T-cell (primary cell): ENCODE data around the gene PHF10. TPM values are rescaled to one million over a fixed set of nuclear protein-coding genes. Genes with fewer than 3 reads are reported as not detected.

Experiments
- ATAC-seq, 4 experiments: fragments of 200-7000 bp in 3 of 4; fragments of 150-1000 bp in 1 of 4; cut with Tn5 transposase; replicated peaks in 1 of 4; 1 replicate in 3 of 4; 2 replicates in 1 of 4; pipeline ENCODE4 v1.10.0; 2021; ENCODE audit warnings: moderate library complexity in 3 of 4, mild to moderate bottlenecking in 2 of 4, moderate number of reproducible peaks in 1 of 4
- CTCF ChIA-PET, 2 donors: fragments of 300-600 bp; sonication (Branson Sonifier 250); formaldehyde crosslinking; loops; one replicate each; lab custom pipeline; 2022; ENCODE audit warnings: antibody characterized with exemption in 2 of 2; lab: Charles Lee
- POLR2A ChIA-PET, 2 donors: fragments of 300-600 bp; sonication (Branson Sonifier 250); formaldehyde crosslinking; loops; one replicate each; lab custom pipeline; 2022; ENCODE audit warnings: antibody characterized with exemption in 2 of 2; lab: Charles Lee
- DNase-seq, 35 experiments: peaks; one replicate each; pipeline versions ENCODE4 v3.0.0 to v3.0.0-alpha.2; 2013 to 2023
- H3K27ac ChIP-seq: one replicate; pipeline ENCODE4 v1.5.1; 2013; ENCODE audit warnings: low read length
- H3K27me3 ChIP-seq, 2 experiments: replicated peaks in 1 of 2; 1 replicate in 1 of 2; 2 replicates in 1 of 2; pipeline versions ENCODE4 v1.6.1 to v1.7.0; 2013; ENCODE audit warnings: low read length in 1 of 2, mixed read lengths in 1 of 2; ENCODE audit not compliant: control insufficient read depth in 2 of 2, insufficient read depth in 2 of 2; ENCODE audit errors: extremely low read depth in 1 of 2
- H3K36me3 ChIP-seq, 2 donors: 1 replicate in 1 of 2; 2 replicates in 1 of 2; pipeline versions ENCODE4 v1.6.1 to v1.7.0; 2013; ENCODE audit warnings: low read length in 1 of 2; ENCODE audit not compliant: control insufficient read depth in 2 of 2, insufficient read depth in 1 of 2; ENCODE audit errors: extremely low read depth in 1 of 2
- H3K4me1 ChIP-seq, 2 experiments: 1 replicate in 1 of 2; 2 replicates in 1 of 2; pipeline versions ENCODE4 v1.6.1 to v1.7.0; 2013; ENCODE audit warnings: low read length in 2 of 2, mixed read lengths in 1 of 2; ENCODE audit not compliant: insufficient read depth in 2 of 2, control insufficient read depth in 1 of 2; ENCODE audit errors: extremely low read depth in 1 of 2
- H3K4me3 ChIP-seq, 2 donors: 1 replicate in 1 of 2; 2 replicates in 1 of 2; pipeline versions ENCODE4 v1.5.1 to v1.7.0; 2013; ENCODE audit warnings: mild to moderate bottlenecking in 2 of 2, low read length in 1 of 2, moderate library complexity in 1 of 2; ENCODE audit not compliant: control insufficient read depth in 1 of 2; ENCODE audit errors: extremely low read depth in 1 of 2
- H3K9me3 ChIP-seq: 2 replicates; pipeline ENCODE4 v1.7.0; 2013
- H3K27ac Mint-ChIP-seq, 2 donors: one replicate each; pipeline ENCODE4 v1.8.0; 2020 to 2021; ENCODE audit warnings: mild to moderate bottlenecking in 2 of 2, mixed read lengths in 2 of 2
- H3K27me3 Mint-ChIP-seq, 2 donors: one replicate each; pipeline ENCODE4 v1.8.0; 2021 to 2022; ENCODE audit warnings: mixed read lengths in 2 of 2
- H3K36me3 Mint-ChIP-seq: one replicate; pipeline ENCODE4 v1.8.0; 2021; ENCODE audit warnings: mixed read lengths
- H3K4me1 Mint-ChIP-seq, 3 donors: one replicate each; pipeline ENCODE4 v1.8.0; 2020 to 2022; ENCODE audit warnings: mixed read lengths in 3 of 3, mild to moderate bottlenecking in 1 of 3
- H3K4me3 Mint-ChIP-seq, 3 donors: one replicate each; pipeline ENCODE4 v1.8.0; 2020 to 2022; ENCODE audit warnings: mild to moderate bottlenecking in 3 of 3, mixed read lengths in 3 of 3, moderate library complexity in 3 of 3
- H3K9me3 Mint-ChIP-seq, 3 donors: one replicate each; pipeline ENCODE4 v1.8.0; 2020 to 2022; ENCODE audit warnings: mixed read lengths in 3 of 3
- WGBS: methylation state at CpG from one replicate; pipeline ENCODE4 v1.1.5; 2013; ENCODE audit warnings: missing lambda C conversion rate; ENCODE audit not compliant: insufficient coverage; 5-methylcytosine and 5-hydroxymethylcytosine counted together
- total RNA-seq, 35 experiments: library from RNA in 6 of 35; stranded (reverse) in 6 of 35; fragments of 120-200 nt in 1 of 35; gene quantifications; one replicate each; pipeline versions ENCODE4 v1.2.1 to v1.2.4 and lab custom pipeline; 2013 to 2026

PHF10 gene
- total RNA-seq, 5 donors from 2014 or later (not counting 1 experiment from before 2014, with no cell fraction given) = 77.8 to 94.1 (median 85.5) TPM

DNA sequence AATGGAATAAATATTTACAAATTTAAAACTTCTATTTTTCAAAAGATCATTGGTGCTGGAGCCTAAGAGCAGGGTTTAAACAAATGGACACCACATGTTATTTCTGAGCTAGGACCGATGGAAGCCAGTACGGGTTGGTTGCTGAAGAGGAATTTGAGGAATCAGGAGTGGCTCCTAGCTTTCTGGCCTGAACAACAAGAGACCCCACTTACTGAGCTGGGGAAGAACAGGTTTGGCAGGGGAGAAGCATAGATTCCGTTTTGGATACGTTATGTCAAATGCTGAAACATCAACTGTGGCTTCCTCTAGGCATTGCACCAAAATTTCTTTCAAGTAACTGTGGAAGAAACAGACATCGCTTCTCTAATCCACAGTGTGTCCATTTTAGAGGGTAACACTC, 29.2 kb downstream of the PHF10 start:
- DNase-seq (no peak), ATAC-seq (no peak)
- Histone ChIP-seq H3K36me3 (no peaks in the 10 kb centered on the region), H3K4me1 (peaks cover under 1 to 1% of the 10 kb centered on the region in 2 experiments), H3K9me3 (no peaks in the 10 kb centered on the region), H3K27me3 (no peaks in the 10 kb centered on the region), H3K4me3 (no peak overlapping the region), H3K27ac (no peak overlapping the region)
- Mint-ChIP-seq H3K4me3 (no peak overlapping the region), H3K36me3 (peaks cover 35% of the 10 kb centered on the region), H3K9me3 (peaks cover 4 to 11% (median 9%) of the 10 kb centered on the region in 3 donors), H3K27ac (no peak overlapping the region), H3K4me1 (peaks cover 13 to 21% (median 21%) of the 10 kb centered on the region in 3 donors), H3K27me3 (no peaks in the 10 kb centered on the region)
- ChIA-PET POLR2A (no interaction called here), CTCF (no interaction called here)
- 97% methylated on average over 4 of the region's 5 CpGs for WGBS

- H3K4me3 ChIP-seq = no peak overlapping the region
- POLR2A ChIA-PET = no interaction called here
- DNase-seq (no peak), ATAC-seq (no peak)
- H3K4me1 ChIP-seq = no peaks in the 10 kb centered on the region
- H3K27ac Mint-ChIP-seq = no peak overlapping the region
- peaks cover 0 to 6% (median 6%) of the 10 kb centered on the region in 3 donors for H3K4me1 Mint-ChIP-seq
- H3K27me3 Mint-ChIP-seq = no peaks in the 10 kb centered on the region
- H3K9me3 ChIP-seq = no peaks in the 10 kb centered on the region
- CTCF ChIA-PET = no interaction called here
- H3K36me3 ChIP-seq = peaks cover 2 to 4% of the 10 kb centered on the region in 2 donors
- no peaks in the 10 kb centered on the region for H3K27me3 ChIP-seq
- no peak overlapping the region for H3K4me3 Mint-ChIP-seq
- peaks cover 4 to 14% (median 9%) of the 10 kb centered on the region in 3 donors for H3K9me3 Mint-ChIP-seq
- peaks cover 55% of the 10 kb centered on the region for H3K36me3 Mint-ChIP-seq
- WGBS = 95% methylated on average over 3 of the region's 3 CpGs
- no peak overlapping the region for H3K27ac ChIP-seq
Measured at GRCh38 chr6:169692516-169692915, 31.8 kb downstream of the PHF10 start.

DNA sequence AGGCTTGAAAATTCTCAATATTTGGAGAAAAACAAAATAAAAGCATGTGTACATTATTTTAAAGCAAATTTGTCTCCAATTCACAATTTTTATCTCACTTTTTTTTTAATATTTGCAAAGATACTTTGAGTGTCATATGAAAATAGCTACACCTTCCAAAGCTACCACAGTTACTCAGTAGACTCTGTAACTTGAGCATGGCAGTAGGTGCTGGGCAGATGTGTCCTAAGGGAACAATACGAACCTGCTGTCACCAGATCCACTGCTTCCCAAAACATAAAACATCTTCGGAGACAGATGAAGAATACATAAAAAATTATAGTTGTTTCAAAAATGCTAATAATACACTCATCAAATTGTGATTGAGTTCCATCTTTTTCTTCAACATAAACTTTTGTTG, 33.0 kb downstream of the PHF10 start:
- Histone ChIP-seq H3K4me3 (no peak overlapping the region), H3K4me1 (no peaks in the 10 kb centered on the region), H3K27ac (no peak overlapping the region), H3K9me3 (no peaks in the 10 kb centered on the region), H3K27me3 (no peaks in the 10 kb centered on the region), H3K36me3 (peaks cover 4 to 8% of the 10 kb centered on the region in 2 donors)
- ChIA-PET POLR2A (interaction anchor here in 1 of 2 donors (0.7 kb wide), 1 partner anchor 31 kb away, joined by 4 read pairs; no protein-coding TSS in a partner anchor), CTCF (no interaction called here)
- Mint-ChIP-seq H3K9me3 (peaks cover 9 to 23% (median 10%) of the 10 kb centered on the region in 3 donors), H3K4me1 (peaks cover 0 to 6% (median 6%) of the 10 kb centered on the region in 3 donors), H3K27me3 (no peaks in the 10 kb centered on the region), H3K4me3 (no peak overlapping the region), H3K36me3 (peaks cover 67% of the 10 kb centered on the region), H3K27ac (no peak overlapping the region)
- ATAC-seq (no peak), DNase-seq (no peak)
- no CpG with 5 or more reads among the region's 2 CpGs for WGBS

DNA sequence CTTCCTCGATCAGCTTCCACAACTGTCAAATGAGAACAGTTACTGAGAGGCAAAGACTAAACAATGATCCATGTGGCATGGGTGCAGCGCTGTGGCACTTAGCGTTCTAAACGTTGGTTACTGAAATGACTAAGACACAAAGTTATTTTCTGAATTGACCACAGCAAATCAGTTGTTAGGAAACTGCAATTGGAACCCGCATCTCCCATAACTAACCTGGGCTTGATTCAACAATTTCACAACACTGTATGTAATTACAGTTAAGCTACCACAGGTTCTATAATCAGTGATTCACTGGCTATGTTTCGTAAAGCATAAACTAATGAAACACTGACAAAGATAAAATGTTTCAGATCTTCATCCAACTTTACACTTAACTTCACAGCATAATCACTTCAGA, 35.0 kb downstream of the PHF10 start:
- Histone ChIP-seq H3K4me1 (no peaks in the 10 kb centered on the region), H3K36me3 (peaks cover 4 to 8% of the 10 kb centered on the region in 2 donors), H3K27ac (no peak overlapping the region), H3K4me3 (no peak overlapping the region), H3K27me3 (no peaks in the 10 kb centered on the region), H3K9me3 (peaks cover 4% of the 10 kb centered on the region)
- H3K27ac Mint-ChIP-seq = no peak overlapping the region
- POLR2A ChIA-PET = no interaction called here
- no peak for ATAC-seq
- H3K27me3 Mint-ChIP-seq = no peaks in the 10 kb centered on the region
- H3K4me3 Mint-ChIP-seq = no peak overlapping the region
- peaks cover 0 to 6% (median 6%) of the 10 kb centered on the region in 3 donors for H3K4me1 Mint-ChIP-seq
- CTCF ChIA-PET = no interaction called here
- H3K9me3 Mint-ChIP-seq = peaks cover 15 to 38% (median 16%) of the 10 kb centered on the region in 3 donors
- DNase-seq = no peak
- WGBS = 79% methylated on average over 6 of the region's 6 CpGs
- H3K36me3 Mint-ChIP-seq = peaks cover 71% of the 10 kb centered on the region

- Mint-ChIP-seq H3K27me3 (no peaks in the 10 kb centered on the region), H3K27ac (no peak overlapping the region), H3K4me1 (peaks cover 2 to 12% (median 4%) of the 10 kb centered on the region in 3 donors), H3K4me3 (no peak overlapping the region), H3K9me3 (peaks cover 13 to 37% (median 15%) of the 10 kb centered on the region in 3 donors), H3K36me3 (peaks cover 85% of the 10 kb centered on the region)
- ChIA-PET POLR2A (interaction anchor here in 1 of 2 donors (0.6 kb wide), 1 partner anchor 67 kb away, joined by 3 read pairs; no protein-coding TSS in a partner anchor), CTCF (no interaction called here)
- Histone ChIP-seq H3K4me3 (no peak overlapping the region), H3K9me3 (peaks cover 4% of the 10 kb centered on the region), H3K36me3 (peaks cover 4 to 8% of the 10 kb centered on the region in 2 donors), H3K27ac (no peak overlapping the region), H3K4me1 (no peaks in the 10 kb centered on the region), H3K27me3 (no peaks in the 10 kb centered on the region)
- no peak for ATAC-seq
- no peak for DNase-seq
- no CpG with 5 or more reads among the region's 2 CpGs for WGBS
Measured at GRCh38 chr6:169685860-169686259, 38.4 kb downstream of the PHF10 start.

DNA sequence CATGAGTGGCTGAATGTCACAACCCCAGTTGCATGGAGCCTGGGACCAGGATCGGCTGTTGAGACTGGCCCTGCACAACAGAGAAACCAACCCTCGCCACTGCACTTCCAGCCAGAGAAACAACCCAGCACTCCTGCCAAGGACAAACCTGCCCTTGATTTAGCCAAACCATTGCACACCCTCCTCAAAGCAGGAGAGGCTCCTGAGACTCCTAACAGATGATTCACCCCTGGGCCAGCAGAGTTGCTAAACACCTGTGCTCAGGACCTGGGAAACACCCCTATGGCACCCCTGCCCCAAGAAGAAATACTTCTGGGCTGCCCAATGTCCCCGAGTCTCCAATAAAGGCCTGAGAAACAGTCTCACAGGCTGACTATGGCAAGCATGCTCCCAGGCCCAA, 40.2 kb downstream of the PHF10 start:
- H3K9me3 ChIP-seq = peaks cover 4% of the 10 kb centered on the region
- no peaks in the 10 kb centered on the region for H3K4me1 ChIP-seq
- H3K27ac Mint-ChIP-seq = no peak overlapping the region
- WGBS = 100% methylated on average over 3 of the region's 3 CpGs
- H3K27me3 ChIP-seq = no peaks in the 10 kb centered on the region
- no peak for ATAC-seq
- H3K4me3 Mint-ChIP-seq = no peak overlapping the region
- no peak for DNase-seq
- no peak overlapping the region for H3K4me3 ChIP-seq
- H3K9me3 Mint-ChIP-seq = peaks cover 15 to 42% (median 19%) of the 10 kb centered on the region in 3 donors
- ChIA-PET POLR2A (interaction anchor here in 1 of 2 donors (0.6 kb wide), 1 partner anchor 69 kb away, joined by 3 read pairs; no protein-coding TSS in a partner anchor), CTCF (no interaction called here)
- peaks cover 0 to 6% (median 2%) of the 10 kb centered on the region in 3 donors for H3K4me1 Mint-ChIP-seq
- peaks cover 0 to 8% of the 10 kb centered on the region in 2 donors for H3K36me3 ChIP-seq
- H3K27ac ChIP-seq = no peak overlapping the region
- no peaks in the 10 kb centered on the region for H3K27me3 Mint-ChIP-seq
- peaks cover 90% of the 10 kb centered on the region for H3K36me3 Mint-ChIP-seq
